Keratinocyte (primary cell): ENCODE measurements around the gene NEU2. TPM values are rescaled to one million over a fixed set of nuclear protein-coding genes. Genes with fewer than 3 reads are reported as not detected.

ENCODE experiments used
- DNase-seq: peaks from one replicate; pipeline ENCODE4 v3.0.0-alpha.2; 2011; ENCODE audit warnings: low read depth, missing footprints, low spot score
- FAIRE-seq: peaks from 2 replicates; lab custom pipeline; 2011; peaks lifted over from hg19 to GRCh38; lab: Jason Lieb, UNC
- H2AFZ ChIP-seq: 2 replicates; pipeline ENCODE4 v1.6.0; 2012; ENCODE audit warnings: low read length, control low read depth, inconsistent platforms; ENCODE audit not compliant: control insufficient read depth
- H3K27ac ChIP-seq: 2 replicates; pipeline ENCODE4 v1.5.1; 2011; ENCODE audit warnings: low read length; ENCODE audit not compliant: control insufficient read depth, insufficient read depth
- H3K27me3 ChIP-seq: 3 replicates; pipeline ENCODE4 v1.6.0; 2011; ENCODE audit warnings: low read length; ENCODE audit not compliant: control insufficient read depth, insufficient read depth; ENCODE audit errors: extremely low read depth
- H3K36me3 ChIP-seq, 2 experiments: 2 replicates in 1 of 2; 3 replicates in 1 of 2; pipeline ENCODE4 v1.5.1; 2011; ENCODE audit warnings: low read length in 2 of 2, mild to moderate bottlenecking in 1 of 2; ENCODE audit not compliant: control insufficient read depth in 2 of 2, insufficient read depth in 2 of 2; ENCODE audit errors: extremely low read depth in 1 of 2
- H3K4me1 ChIP-seq: 3 replicates; pipeline ENCODE4 v1.5.1; 2011; ENCODE audit warnings: low read length; ENCODE audit not compliant: control insufficient read depth, insufficient read depth; ENCODE audit errors: extremely low read depth
- H3K4me2 ChIP-seq: 3 replicates; pipeline ENCODE4 v1.6.0; 2011; ENCODE audit warnings: low read depth, low read length; ENCODE audit not compliant: control insufficient read depth, insufficient read depth; ENCODE audit errors: extremely low read depth
- H3K4me3 ChIP-seq, 3 experiments: fragments of 200-600 bp in 1 of 3; sonication (generic) in 1 of 3; 2 replicates in 2 of 3; 3 replicates in 1 of 3; pipeline ENCODE4 v1.5.1; 2011 to 2016; ENCODE audit warnings: low read length in 3 of 3, mild to moderate bottlenecking in 3 of 3, control low read depth in 2 of 3, inconsistent platforms in 1 of 3, low read depth in 1 of 3, mixed read lengths in 1 of 3, mixed run types in 1 of 3, moderate library complexity in 1 of 3; ENCODE audit not compliant: control insufficient read depth in 2 of 3, insufficient read depth in 2 of 3; ENCODE audit errors: extremely low read depth in 1 of 3
- H3K79me2 ChIP-seq: 2 replicates; pipeline ENCODE4 v1.6.0; 2012; ENCODE audit warnings: low read length; ENCODE audit not compliant: control insufficient read depth, insufficient read depth
- H3K9ac ChIP-seq: 3 replicates; pipeline ENCODE4 v1.6.0; 2011; ENCODE audit warnings: low read length; ENCODE audit not compliant: control insufficient read depth, insufficient read depth; ENCODE audit errors: extremely low read depth
- H3K9me1 ChIP-seq: 3 replicates; pipeline ENCODE4 v1.6.0; 2011; ENCODE audit warnings: low read length; ENCODE audit not compliant: control insufficient read depth, insufficient read depth; ENCODE audit errors: extremely low read depth
- H3K9me3 ChIP-seq: 2 replicates; pipeline ENCODE4 v1.5.1; 2012; ENCODE audit warnings: low read depth, low read length; ENCODE audit not compliant: control insufficient read depth
- H4K20me1 ChIP-seq: 3 replicates; pipeline ENCODE4 v1.6.0; 2011; ENCODE audit warnings: low read length; ENCODE audit not compliant: control insufficient read depth, insufficient read depth; ENCODE audit errors: extremely low read depth
- EZH2 ChIP-seq: IDR thresholded peaks from one replicate; pipeline ENCODE4 v1.6.1; 2012; ENCODE audit warnings: inconsistent platforms, mild to moderate bottlenecking, low read length, moderate library complexity
- dilution Hi-C: fragments of 300-500 bp; cut with MboI; formaldehyde crosslinking; loops from one replicate; pipeline ENCODE4 v1.7.0; 2020; ENCODE audit warnings: low sequenced_read_pairs; ENCODE audit not compliant: extremely low pct_ligation_motif_present
- polyA plus RNA-seq, 5 experiments: library from polyadenylated mRNA; depleted of rRNA in 3 of 5; stranded (reverse) in 3 of 5; stranded (forward) in 1 of 5; unstranded in 1 of 5; fragments of >200 nt; gene quantifications; 1 replicate in 1 of 5; 2 replicates in 3 of 5; 3 replicates in 1 of 5; pipeline versions ENCODE4 v1.2.1 to v1.2.3, GENCODE V29; 2011 to 2012; ENCODE audit warnings: missing spikeins in 2 of 5, low read depth in 1 of 5, low replicate concordance in 1 of 5
- TF ChIP-seq, protein P1 (sequence below), 3 experiments: IDR thresholded peaks in 1 of 3; conservative IDR thresholded peaks in 1 of 3; optimal IDR thresholded peaks in 1 of 3; 2 replicates in 2 of 3; 3 replicates in 1 of 3; pipeline versions ENCODE3 to v1.5.1; 2011; ENCODE audit warnings: low read length in 3 of 3, mild to moderate bottlenecking in 3 of 3, moderate library complexity in 2 of 3, control low read depth in 1 of 3, inconsistent platforms in 1 of 3; ENCODE audit not compliant: insufficient read depth in 2 of 3; ENCODE audit errors: extremely low read depth in 1 of 3

Gene NEU2
- polyA plus RNA-seq, 1 donor (not counting 4 experiments of a cell fraction or from before 2014, with no cell fraction given) = not detected

DNA sequence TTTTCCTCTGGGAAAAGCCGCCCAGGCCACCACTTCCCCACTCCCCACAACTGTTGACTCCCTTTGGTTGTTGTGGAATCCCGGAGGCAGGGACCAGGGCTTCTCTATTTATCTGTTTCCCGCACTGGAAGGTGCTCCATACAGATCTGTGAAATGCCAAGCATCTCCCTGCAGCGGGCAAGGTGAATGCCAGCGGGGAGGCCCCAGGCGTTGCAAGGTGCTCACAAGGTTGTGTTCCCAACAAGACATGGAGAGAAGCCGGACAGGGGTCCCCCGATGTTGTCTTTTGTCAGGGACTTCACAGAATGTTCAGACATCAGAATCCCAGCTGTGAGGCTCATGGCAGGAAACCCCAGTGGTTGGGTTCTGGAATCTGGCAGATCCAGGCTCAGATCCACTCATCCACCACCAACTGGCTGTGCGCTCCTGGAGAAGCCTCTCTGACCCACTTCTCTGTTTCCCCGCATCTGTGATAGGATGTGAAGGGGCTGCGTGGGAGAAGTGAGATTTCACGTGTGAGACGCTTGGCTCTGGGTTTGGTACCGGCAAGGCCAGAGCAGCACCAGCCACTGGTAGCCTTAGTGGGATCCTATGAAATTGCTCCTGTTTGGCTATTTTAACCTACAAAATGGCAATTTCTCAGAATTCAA, 8.6 kb upstream of the NEU2 start:
- H3K36me3 ChIP-seq = no peaks in the 10 kb centered on the region
- no peak overlapping the region for H3K27ac ChIP-seq
- H3K27me3 ChIP-seq = no peaks in the 10 kb centered on the region
- DNase-seq (no peak), FAIRE-seq (no peak)
- dilution Hi-C loops = no loop called here
- H3K9me3 ChIP-seq = no peaks in the 10 kb centered on the region
- peaks cover 11% of the 10 kb centered on the region for H3K4me1 ChIP-seq
- no peaks in the 10 kb centered on the region for H3K79me2 ChIP-seq
- H3K4me3 ChIP-seq = no peak overlapping the region
- no peak for TF ChIP-seq EZH2
- H3K9ac ChIP-seq = no peak overlapping the region
- H2AFZ ChIP-seq = no peak overlapping the region
- H3K9me1 ChIP-seq = no peaks in the 10 kb centered on the region
- no peaks in the 10 kb centered on the region for H4K20me1 ChIP-seq
- H3K4me2 ChIP-seq = no peak overlapping the region

DNA sequence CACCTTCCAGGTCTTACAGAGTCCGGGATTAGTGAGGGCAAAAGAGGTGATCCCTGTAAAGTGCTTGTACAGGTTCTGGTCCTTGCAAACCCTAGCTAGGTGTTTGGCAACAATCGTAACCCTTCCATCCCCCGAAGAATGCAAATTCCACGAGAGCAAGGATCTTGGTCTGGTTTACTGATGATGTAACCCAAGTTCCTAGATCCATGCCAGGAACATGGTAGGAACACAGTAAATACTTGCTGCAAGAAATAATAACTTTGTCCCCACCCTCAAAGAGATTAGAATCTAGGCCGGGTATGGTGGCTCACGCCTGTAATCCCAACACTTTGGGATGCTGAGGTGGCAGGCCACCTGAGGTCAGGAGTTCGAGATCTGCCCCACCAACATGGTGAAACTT, 6.8 kb upstream of the NEU2 start:
- Histone ChIP-seq H3K36me3 (no peaks in the 10 kb centered on the region), H3K27me3 (no peaks in the 10 kb centered on the region), H3K4me1 (peaks cover 13% of the 10 kb centered on the region), H3K9ac (no peak overlapping the region), H3K27ac (no peak overlapping the region), H3K79me2 (no peaks in the 10 kb centered on the region), H4K20me1 (no peaks in the 10 kb centered on the region), H2AFZ (no peak overlapping the region), H3K9me3 (no peaks in the 10 kb centered on the region), H3K4me3 (no peak overlapping the region), H3K9me1 (no peaks in the 10 kb centered on the region), H3K4me2 (no peak overlapping the region)
- DNase-seq = no peak
- no peak for TF ChIP-seq EZH2
- TF ChIP-seq, protein P1, sequence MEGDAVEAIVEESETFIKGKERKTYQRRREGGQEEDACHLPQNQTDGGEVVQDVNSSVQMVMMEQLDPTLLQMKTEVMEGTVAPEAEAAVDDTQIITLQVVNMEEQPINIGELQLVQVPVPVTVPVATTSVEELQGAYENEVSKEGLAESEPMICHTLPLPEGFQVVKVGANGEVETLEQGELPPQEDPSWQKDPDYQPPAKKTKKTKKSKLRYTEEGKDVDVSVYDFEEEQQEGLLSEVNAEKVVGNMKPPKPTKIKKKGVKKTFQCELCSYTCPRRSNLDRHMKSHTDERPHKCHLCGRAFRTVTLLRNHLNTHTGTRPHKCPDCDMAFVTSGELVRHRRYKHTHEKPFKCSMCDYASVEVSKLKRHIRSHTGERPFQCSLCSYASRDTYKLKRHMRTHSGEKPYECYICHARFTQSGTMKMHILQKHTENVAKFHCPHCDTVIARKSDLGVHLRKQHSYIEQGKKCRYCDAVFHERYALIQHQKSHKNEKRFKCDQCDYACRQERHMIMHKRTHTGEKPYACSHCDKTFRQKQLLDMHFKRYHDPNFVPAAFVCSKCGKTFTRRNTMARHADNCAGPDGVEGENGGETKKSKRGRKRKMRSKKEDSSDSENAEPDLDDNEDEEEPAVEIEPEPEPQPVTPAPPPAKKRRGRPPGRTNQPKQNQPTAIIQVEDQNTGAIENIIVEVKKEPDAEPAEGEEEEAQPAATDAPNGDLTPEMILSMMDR (optimal IDR thresholded peaks at IDR 0.05 in 1 of 3, IDR thresholded peaks at IDR 0.05 in 1 of 3, conservative IDR thresholded peaks at IDR 0.05 in 1 of 3; ENCODE audit: extremely low read depth in 1 of 3, insufficient read depth in 2 of 3, low read length in 3 of 3) = no peak
- peak; percentile 81 for FAIRE-seq
- dilution Hi-C loops = no loop called here
